ENCODE data around the gene MTF1.
"Not testable (repeated sequence)": the region's sequence is repeated elsewhere in the genome, so short reads cannot be mapped to it uniquely, and the experiment has no call there.

The MTF1 gene

DNA sequence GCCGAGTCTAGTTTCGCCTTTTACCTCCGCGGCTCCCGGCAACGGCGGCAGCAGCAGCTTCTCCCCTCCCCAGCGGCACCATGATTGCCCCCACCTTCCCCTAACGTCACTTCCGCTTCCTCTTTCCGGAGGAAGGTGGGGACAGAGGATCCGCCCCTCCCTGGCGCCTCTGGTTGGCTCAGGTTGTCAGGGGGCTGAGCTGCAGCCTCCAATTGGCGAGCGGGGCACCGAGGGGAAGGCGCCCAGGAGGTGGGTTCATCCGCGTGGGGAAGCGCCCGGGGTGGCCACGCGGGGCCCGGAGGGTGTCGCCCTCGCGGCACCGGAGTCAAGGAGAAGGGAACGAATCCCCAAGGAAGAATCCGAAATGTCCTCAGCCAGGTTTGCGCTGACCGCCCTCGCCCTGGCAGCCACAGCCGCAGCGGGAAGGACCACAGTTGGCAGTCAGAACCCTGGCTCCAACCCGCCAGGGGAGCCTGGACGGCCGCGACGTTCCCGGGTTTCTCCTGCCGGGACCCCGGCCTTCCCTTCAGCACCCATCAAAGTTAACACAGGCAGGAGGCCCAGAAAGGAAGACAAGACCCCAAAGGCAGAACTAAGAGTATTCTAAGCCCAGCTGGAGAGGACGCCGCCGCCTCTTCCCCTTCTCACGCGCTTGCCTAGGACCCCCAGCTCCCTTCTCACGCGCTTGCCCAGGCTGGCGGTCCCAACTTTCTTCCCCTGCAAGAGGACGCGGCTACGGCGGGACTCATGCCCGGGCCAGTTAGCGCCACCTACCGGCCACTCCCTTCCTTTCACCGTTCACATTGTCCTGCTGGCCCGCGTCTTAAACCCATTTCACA, at the start of gene MTF1:
MTF1 (minus strand) TSS at position 86 of the 839 bp plus-strand sequence. CDS start 1,934 bp downstream, outside the sequence.
- H3K27me3 ChIP-seq (replicated peaks), result no peaks in the 10 kb centered on the region
- in situ Hi-C loops (cut with HindIII; ENCODE audit: low pct_ligation_motif_present, low sequenced_read_pairs), result no loop called here
- peak; percentile 95 for DNase-seq
- TF ChIP-seq, protein P1, sequence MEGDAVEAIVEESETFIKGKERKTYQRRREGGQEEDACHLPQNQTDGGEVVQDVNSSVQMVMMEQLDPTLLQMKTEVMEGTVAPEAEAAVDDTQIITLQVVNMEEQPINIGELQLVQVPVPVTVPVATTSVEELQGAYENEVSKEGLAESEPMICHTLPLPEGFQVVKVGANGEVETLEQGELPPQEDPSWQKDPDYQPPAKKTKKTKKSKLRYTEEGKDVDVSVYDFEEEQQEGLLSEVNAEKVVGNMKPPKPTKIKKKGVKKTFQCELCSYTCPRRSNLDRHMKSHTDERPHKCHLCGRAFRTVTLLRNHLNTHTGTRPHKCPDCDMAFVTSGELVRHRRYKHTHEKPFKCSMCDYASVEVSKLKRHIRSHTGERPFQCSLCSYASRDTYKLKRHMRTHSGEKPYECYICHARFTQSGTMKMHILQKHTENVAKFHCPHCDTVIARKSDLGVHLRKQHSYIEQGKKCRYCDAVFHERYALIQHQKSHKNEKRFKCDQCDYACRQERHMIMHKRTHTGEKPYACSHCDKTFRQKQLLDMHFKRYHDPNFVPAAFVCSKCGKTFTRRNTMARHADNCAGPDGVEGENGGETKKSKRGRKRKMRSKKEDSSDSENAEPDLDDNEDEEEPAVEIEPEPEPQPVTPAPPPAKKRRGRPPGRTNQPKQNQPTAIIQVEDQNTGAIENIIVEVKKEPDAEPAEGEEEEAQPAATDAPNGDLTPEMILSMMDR (IDR thresholded peaks at IDR 0.05; ENCODE audit: low read depth, low read length, missing control alignments), result peak; percentile 89
- peak within 1 kb of the TSS; percentile 75 for H3K27ac ChIP-seq
- peak within 1 kb of the TSS; percentile 99 for H3K4me3 ChIP-seq (ENCODE audit: low read depth, low read length)
- H3K36me3 ChIP-seq (replicated peaks), result peaks cover 7% of the 10 kb centered on the region

DNA sequence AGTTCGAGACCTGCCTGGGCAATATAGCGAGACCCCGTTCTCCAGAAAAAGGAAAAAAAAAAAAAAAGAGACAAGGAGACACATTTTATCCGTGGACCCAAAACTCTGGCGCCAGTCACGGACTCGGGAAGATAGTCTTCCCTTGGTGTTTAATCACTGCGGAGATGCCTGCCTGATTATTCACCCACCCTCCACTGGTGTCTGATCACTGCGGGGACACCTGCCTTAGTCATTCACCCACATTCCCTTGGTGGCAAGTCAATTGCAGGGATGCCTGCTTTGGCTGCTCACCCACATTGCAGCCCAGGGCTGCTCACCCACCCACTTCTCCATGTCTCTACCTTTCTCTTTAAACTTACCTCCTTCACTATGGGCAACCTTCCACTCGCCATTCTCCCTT, 49.1 kb upstream of the MTF1 start:
- H3K36me3 ChIP-seq (replicated peaks); H3K27me3 ChIP-seq (replicated peaks); DNase-seq; in situ Hi-C loops (cut with HindIII; ENCODE audit: low pct_ligation_motif_present, low sequenced_read_pairs); H3K4me3 ChIP-seq (ENCODE audit: low read depth, low read length); H3K27ac ChIP-seq: not testable (repeated sequence)

DNA sequence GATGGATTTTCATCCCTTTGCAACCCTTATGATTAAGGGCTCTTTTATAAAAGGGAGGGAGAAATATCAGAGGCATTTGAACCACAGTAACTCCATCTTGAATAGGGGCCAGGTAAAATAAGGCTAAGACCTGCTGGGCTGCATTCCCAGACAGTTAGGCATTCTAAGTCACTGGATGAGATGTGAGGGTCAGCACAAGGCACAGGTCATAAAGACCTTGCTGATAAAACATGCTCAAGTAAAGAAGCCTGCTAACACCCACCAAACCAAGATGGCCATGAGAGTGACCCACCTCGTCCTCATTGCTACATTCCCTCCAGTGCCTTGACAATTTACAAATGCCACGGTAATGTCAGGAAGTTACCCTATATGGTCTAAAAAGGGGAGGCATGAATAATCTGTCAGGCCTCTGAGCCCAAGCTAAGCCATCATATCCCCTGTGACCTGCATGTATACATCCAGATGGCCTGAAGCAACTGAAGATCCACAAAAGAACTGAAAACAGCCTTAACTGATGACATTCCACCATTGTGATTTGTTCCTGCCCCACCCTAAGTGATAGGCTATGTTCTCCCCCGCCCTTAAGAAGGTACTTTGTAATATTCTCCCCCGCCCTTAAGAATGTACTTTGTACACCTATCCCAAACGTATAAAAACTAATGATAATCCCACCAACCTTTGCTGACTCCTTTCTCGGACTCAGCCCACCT, 48.2 kb upstream of the MTF1 start:
- H3K27ac ChIP-seq; H3K4me3 ChIP-seq (ENCODE audit: low read depth, low read length); DNase-seq; H3K27me3 ChIP-seq (replicated peaks); H3K36me3 ChIP-seq (replicated peaks); in situ Hi-C loops (cut with HindIII; ENCODE audit: low pct_ligation_motif_present, low sequenced_read_pairs): not testable (repeated sequence)

DNA sequence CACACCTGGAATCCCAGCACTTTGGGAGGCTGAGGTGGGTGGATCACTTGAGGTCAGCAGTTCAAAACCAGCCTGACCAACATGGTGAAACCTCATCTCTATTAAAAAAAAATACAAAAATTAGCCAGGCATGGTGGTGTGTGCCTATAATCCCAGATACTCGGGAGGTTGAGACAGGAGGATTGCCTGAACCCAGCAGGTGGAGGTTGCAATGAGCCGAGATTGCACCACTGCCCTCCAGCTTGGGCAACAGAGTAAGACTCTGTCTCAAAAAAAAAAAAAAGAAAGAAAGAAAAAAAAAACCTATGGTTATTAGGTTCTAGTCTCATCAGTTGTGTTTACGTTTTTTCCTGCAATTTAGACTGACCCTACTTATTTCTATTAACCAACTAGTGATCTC, 47.2 kb upstream of the MTF1 start:
- DNase-seq; H3K36me3 ChIP-seq (replicated peaks); H3K27ac ChIP-seq; in situ Hi-C loops (cut with HindIII; ENCODE audit: low pct_ligation_motif_present, low sequenced_read_pairs); H3K27me3 ChIP-seq (replicated peaks); H3K4me3 ChIP-seq (ENCODE audit: low read depth, low read length): not testable (repeated sequence)

DNA sequence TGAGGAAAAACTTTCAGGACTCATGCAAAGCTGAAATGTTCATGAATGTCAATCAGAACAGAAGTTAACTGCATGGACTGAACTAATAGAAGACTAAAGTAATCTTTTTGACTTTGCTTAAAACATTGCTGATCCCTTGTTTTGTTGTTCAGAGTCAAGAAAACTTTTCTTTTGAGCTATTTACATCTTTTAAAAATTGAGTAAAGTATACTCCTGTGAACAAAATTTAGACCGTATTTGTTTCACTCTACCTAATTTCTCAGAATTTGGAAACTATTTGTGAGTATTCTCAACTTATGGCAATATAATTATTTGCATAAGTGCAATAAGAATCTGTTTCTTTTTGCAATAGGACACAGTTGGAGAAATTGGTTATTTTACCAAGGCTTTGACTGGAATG, 46.3 kb upstream of the MTF1 start:
- in situ Hi-C loops (cut with HindIII; ENCODE audit: low pct_ligation_motif_present, low sequenced_read_pairs), result no loop called here
- Histone ChIP-seq H3K27me3 (replicated peaks) (no peaks in the 10 kb centered on the region), H3K4me3 (ENCODE audit: low read depth, low read length) (no peak overlapping the region), H3K36me3 (replicated peaks) (peaks cover 2% of the 10 kb centered on the region), H3K27ac (no peak overlapping the region)
- TF ChIP-seq, protein P1 (IDR thresholded peaks at IDR 0.05; ENCODE audit: low read depth, low read length, missing control alignments), result no peak
- no peak for DNase-seq

DNA sequence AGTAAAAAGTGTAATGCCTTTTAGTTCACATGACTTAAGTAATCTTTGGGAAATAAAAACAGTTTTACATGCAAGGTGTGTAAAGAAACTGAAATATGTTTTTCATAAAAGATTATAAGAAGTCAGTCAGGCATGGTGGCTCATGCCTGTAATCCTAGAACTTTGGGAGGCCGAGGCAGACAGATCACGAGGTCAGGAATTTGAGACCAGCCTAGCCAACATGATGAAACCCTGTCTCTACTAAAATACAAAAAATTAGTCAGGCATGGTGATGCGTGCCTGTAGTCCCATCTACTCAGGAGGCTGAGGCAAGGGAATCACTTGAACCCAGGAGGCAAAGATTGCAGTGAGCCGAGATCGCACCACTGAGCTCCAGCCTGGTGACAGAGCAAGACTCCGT, 44.5 kb upstream of the MTF1 start:
- H3K27me3 ChIP-seq (replicated peaks); H3K36me3 ChIP-seq (replicated peaks); in situ Hi-C loops (cut with HindIII; ENCODE audit: low pct_ligation_motif_present, low sequenced_read_pairs); H3K27ac ChIP-seq; H3K4me3 ChIP-seq (ENCODE audit: low read depth, low read length): not testable (repeated sequence)
- DNase-seq, result peak; percentile 32

DNA sequence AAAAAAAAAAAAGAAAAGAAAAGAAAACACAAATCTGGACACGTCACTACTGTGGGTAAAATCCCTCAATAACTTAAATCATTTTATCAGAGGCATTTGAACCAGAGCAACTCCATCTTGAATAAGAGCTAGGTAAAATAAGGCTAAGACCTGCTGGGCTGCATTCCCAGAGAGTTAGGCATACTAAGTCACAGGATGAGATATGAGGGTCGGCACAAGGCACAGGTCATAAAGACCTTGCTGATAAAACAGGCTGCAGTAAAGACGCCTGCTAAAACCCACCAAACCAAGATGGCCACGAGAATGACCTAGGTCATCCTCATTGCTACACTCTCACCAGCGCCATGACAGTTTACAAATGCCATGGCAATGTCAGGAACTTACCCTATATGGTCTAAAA, 43.6 kb upstream of the MTF1 start:
- peaks cover 2% of the 10 kb centered on the region for H3K36me3 ChIP-seq (replicated peaks)
- in situ Hi-C loops (cut with HindIII; ENCODE audit: low pct_ligation_motif_present, low sequenced_read_pairs), result no loop called here
- no peak overlapping the region for H3K27ac ChIP-seq
- DNase-seq, result no peak
- H3K27me3 ChIP-seq (replicated peaks), result no peaks in the 10 kb centered on the region
- H3K4me3 ChIP-seq (ENCODE audit: low read depth, low read length), result no peak overlapping the region
- TF ChIP-seq, protein P1 (IDR thresholded peaks at IDR 0.05; ENCODE audit: low read depth, low read length, missing control alignments), result no peak

Data from brain microvascular endothelial cell (primary cell).